ENCODE measurements around the gene NAGA.
"Not testable (repeated sequence)": the region's sequence is repeated elsewhere in the genome, so short reads cannot be mapped to it uniquely, and the experiment has no call there.

The NAGA gene

GRCh38 chr22:42070517-42071422 lies at the start of gene NAGA:
Gene NAGA, minus strand, starts transcription at chr22:42070812. Its CDS starts 515 bp downstream, at chr22:42070297.
- DNase-seq (ENCODE audit: low spot score), result peak; percentile 96

GRCh38 chr22:42116848-42117424 lies 46.3 kb upstream of the NAGA start:
- peak; percentile 13 for DNase-seq (ENCODE audit: low spot score)

GRCh38 chr22:42115420-42115830 lies 44.8 kb upstream of the NAGA start:
- not testable (repeated sequence) for DNase-seq (ENCODE audit: low spot score)

- no peak for DNase-seq (ENCODE audit: low spot score)
These were observed 44.1 kb upstream of the NAGA start for GRCh38 chr22:42114721-42115120.

- DNase-seq (ENCODE audit: low spot score), result not testable (repeated sequence)
These were observed 42.2 kb upstream of the NAGA start for GRCh38 chr22:42112793-42113192.

- no peak for DNase-seq (ENCODE audit: low spot score)
These were observed 41.2 kb upstream of the NAGA start for GRCh38 chr22:42111798-42112197.

GRCh38 chr22:42108848-42109247 lies 38.2 kb upstream of the NAGA start:
- no peak for DNase-seq (ENCODE audit: low spot score)

- DNase-seq (ENCODE audit: low spot score), result not testable (repeated sequence)
These were observed 33.8 kb upstream of the NAGA start for GRCh38 chr22:42104332-42104860.

GRCh38 chr22:42101199-42101598 lies 30.6 kb upstream of the NAGA start:
- DNase-seq (ENCODE audit: low spot score), result no peak

- no peak for DNase-seq (ENCODE audit: low spot score)
These were observed 20.8 kb upstream of the NAGA start for GRCh38 chr22:42091455-42091782.

- DNase-seq (ENCODE audit: low spot score), result peak; percentile 99
These were observed 20.2 kb upstream of the NAGA start, which contains the start of gene NDUFA6 for GRCh38 chr22:42090596-42091454. Gene NDUFA6, minus strand, starts transcription at chr22:42090772. Its CDS starts 28 bp downstream, at chr22:42090744.

GRCh38 chr22:42086051-42086450 lies 15.4 kb upstream of the NAGA start:
- no peak for DNase-seq (ENCODE audit: low spot score)

- DNase-seq (ENCODE audit: low spot score), result no peak
These were observed 14.3 kb upstream of the NAGA start for GRCh38 chr22:42084874-42085273.

GRCh38 chr22:42083119-42083518 lies 12.5 kb upstream of the NAGA start:
- DNase-seq (ENCODE audit: low spot score), result no peak

GRCh38 chr22:42080287-42080686 lies 9.7 kb upstream of the NAGA start:
- DNase-seq (ENCODE audit: low spot score), result peak; percentile 41

- DNase-seq (ENCODE audit: low spot score), result peak; percentile 98
These were observed 9.0 kb upstream of the NAGA start, which contains the start of gene SMDT1 for GRCh38 chr22:42079319-42080251. Gene SMDT1, plus strand, starts transcription at chr22:42079700. Its CDS starts 69 bp downstream, at chr22:42079769.

GRCh38 chr22:42078469-42079318 lies 8.1 kb upstream of the NAGA start:
- DNase-seq (ENCODE audit: low spot score), result no peak

- no peak for DNase-seq (ENCODE audit: low spot score)
These were observed 7.0 kb upstream of the NAGA start for GRCh38 chr22:42077486-42078125.

GRCh38 chr22:42076764-42077485 lies 6.3 kb upstream of the NAGA start:
- DNase-seq (ENCODE audit: low spot score), result no peak

Data from kidney tubule cell (primary cell).